GM19467 (cell line): ENCODE measurements around the gene GARIN5B.

Source experiments
- ATAC-seq: cut with Tn5 transposase; IDR thresholded peaks from one replicate; pipeline ENCODE4 v1.9.1; 2021; ENCODE audit warnings: mild to moderate bottlenecking, moderate library complexity; ENCODE audit not compliant: unreplicated experiment

GARIN5B gene

GRCh38 chr19:55325172-55325571, 37.9 kb downstream of the GARIN5B start, which contains the start of gene TMEM150B:
Gene TMEM150B (minus strand): TSS chr19:55325341. CDS start chr19:55321036, 4,305 bp downstream.
- ATAC-seq, result no peak

GRCh38 chr19:55324662-55325061, 38.4 kb downstream of the GARIN5B start:
- ATAC-seq, result no peak

GRCh38 chr19:55322204-55322885, 40.7 kb downstream of the GARIN5B start:
- ATAC-seq, result no peak

- ATAC-seq, result no peak
Measured at GRCh38 chr19:55321466-55322137, 41.5 kb downstream of the GARIN5B start.

GRCh38 chr19:55320844-55321419, 42.1 kb downstream of the GARIN5B start:
- ATAC-seq, result no peak

GRCh38 chr19:55319785-55320184, 43.3 kb downstream of the GARIN5B start:
- ATAC-seq, result no peak

GRCh38 chr19:55316646-55317045, 46.4 kb downstream of the GARIN5B start:
- ATAC-seq, result no peak

- ATAC-seq, result no peak
Measured at GRCh38 chr19:55315956-55316525, 47.0 kb downstream of the GARIN5B start.

GRCh38 chr19:55314396-55314795, 48.7 kb downstream of the GARIN5B start:
- no peak for ATAC-seq

- ATAC-seq, result no peak
Measured at GRCh38 chr19:55312621-55313512, 50.2 kb downstream of the GARIN5B start.

- ATAC-seq, result no peak
Measured at GRCh38 chr19:55311797-55312196, 51.3 kb downstream of the GARIN5B start.

GRCh38 chr19:55311397-55311796, 51.7 kb downstream of the GARIN5B start:
- ATAC-seq, result no peak

GRCh38 chr19:55310498-55310897, 52.6 kb downstream of the GARIN5B start:
- ATAC-seq, result no peak

GRCh38 chr19:55309448-55309847, 53.6 kb downstream of the GARIN5B start:
- no peak for ATAC-seq

GRCh38 chr19:55308281-55308680, 54.8 kb downstream of the GARIN5B start:
- ATAC-seq, result no peak

- ATAC-seq, result no peak
Measured at GRCh38 chr19:55306712-55307111, 56.3 kb downstream of the GARIN5B start.

- ATAC-seq, result no peak
Measured at GRCh38 chr19:55305983-55306562, 57.0 kb downstream of the GARIN5B start.

- ATAC-seq, result no peak
Measured at GRCh38 chr19:55305491-55305890, 57.6 kb downstream of the GARIN5B start.

- ATAC-seq, result no peak
Measured at GRCh38 chr19:55304980-55305379, 58.1 kb downstream of the GARIN5B start.
